Measurements from ENCODE around the gene PHACTR1. TPM values are rescaled to one million over a fixed set of nuclear protein-coding genes. Genes with fewer than 3 reads are reported as not detected.

The PHACTR1 gene
- total and polyA plus RNA-seq, 7 donors: 0.04 to 3.0 (median 0.85) TPM

GRCh38 chr6:13146442-13146841, 429.9 kb downstream of the PHACTR1 start:
- WGBS, 3 donors: 41 to 48% (median 43%) methylated on average over 3 of the region's 3 CpGs
- no peaks in the 10 kb centered on the region for H3K9me3 ChIP-seq
- no peak overlapping the region for H3K4me3 ChIP-seq
- H3K36me3 ChIP-seq (ENCODE audit: insufficient read depth in 1 of 2, low read depth in 1 of 2): no peaks in the 10 kb centered on the region
- TF ChIP-seq CTCF (IDR thresholded peaks at IDR 0.05): no peak
- no peak overlapping the region for H3K27ac ChIP-seq
- no peak for ATAC-seq
- no peaks in the 10 kb centered on the region for H3K4me1 ChIP-seq
- intact Hi-C loops (cut with DNase I): no loop called here
- DNase-seq: no peak
- no peaks in the 10 kb centered on the region for H3K27me3 ChIP-seq (ENCODE audit: insufficient read depth in 3 of 3, low read length in 2 of 3)

GRCh38 chr6:13147376-13147775, 430.8 kb downstream of the PHACTR1 start:
- Histone ChIP-seq H3K9me3 (no peaks in the 10 kb centered on the region), H3K27ac (no peak overlapping the region), H3K27me3 (ENCODE audit: insufficient read depth in 3 of 3, low read length in 2 of 3) (no peaks in the 10 kb centered on the region), H3K4me1 (no peaks in the 10 kb centered on the region), H3K4me3 (no peak overlapping the region), H3K36me3 (ENCODE audit: insufficient read depth in 1 of 2, low read depth in 1 of 2) (no peaks in the 10 kb centered on the region)
- no peak for TF ChIP-seq CTCF (IDR thresholded peaks at IDR 0.05)
- no peak for ATAC-seq
- WGBS, 3 donors: 25 to 36% (median 27%) methylated on average over 1 of the region's 1 CpG
- intact Hi-C loops (cut with DNase I): no loop called here
- no peak for DNase-seq

- 55 to 61% (median 61%) methylated on average over 2 of the region's 2 CpGs for WGBS, 3 donors
- DNase-seq (no peak), ATAC-seq (no peak)
- TF ChIP-seq CTCF (IDR thresholded peaks at IDR 0.05): no peak
- H3K4me3 ChIP-seq: no peak overlapping the region
- no peaks in the 10 kb centered on the region for H3K9me3 ChIP-seq
- H3K36me3 ChIP-seq (ENCODE audit: insufficient read depth in 1 of 2, low read depth in 1 of 2): no peaks in the 10 kb centered on the region
- intact Hi-C loops (cut with DNase I): no loop called here
- no peak overlapping the region for H3K27ac ChIP-seq
- H3K27me3 ChIP-seq (ENCODE audit: insufficient read depth in 3 of 3, low read length in 2 of 3): no peaks in the 10 kb centered on the region
- H3K4me1 ChIP-seq: no peaks in the 10 kb centered on the region
These were observed 431.2 kb downstream of the PHACTR1 start for GRCh38 chr6:13147782-13148181.

GRCh38 chr6:13152764-13153163, 436.2 kb downstream of the PHACTR1 start:
- DNase-seq (no peak), ATAC-seq (no peak)
- intact Hi-C loops (cut with DNase I): no loop called here
- no peak for TF ChIP-seq CTCF (IDR thresholded peaks at IDR 0.05)
- Histone ChIP-seq H3K4me1 (no peaks in the 10 kb centered on the region), H3K4me3 (no peak overlapping the region), H3K27me3 (ENCODE audit: insufficient read depth in 3 of 3, low read length in 2 of 3) (no peaks in the 10 kb centered on the region), H3K9me3 (no peaks in the 10 kb centered on the region), H3K36me3 (ENCODE audit: insufficient read depth in 1 of 2, low read depth in 1 of 2) (no peaks in the 10 kb centered on the region), H3K27ac (no peak overlapping the region)
- WGBS, 3 donors: 42 to 57% (median 45%) methylated on average over 4 of the region's 4 CpGs

- intact Hi-C loops (cut with DNase I): no loop called here
- no peak for TF ChIP-seq CTCF (IDR thresholded peaks at IDR 0.05)
- 85 to 91% (median 88%) methylated on average over 8 of the region's 8 CpGs for WGBS, 3 donors
- H3K4me1 ChIP-seq: no peaks in the 10 kb centered on the region
- H3K27me3 ChIP-seq (ENCODE audit: insufficient read depth in 3 of 3, low read length in 2 of 3): no peaks in the 10 kb centered on the region
- no peak overlapping the region for H3K4me3 ChIP-seq
- ATAC-seq (no peak), DNase-seq (no peak)
- H3K27ac ChIP-seq: no peak overlapping the region
- H3K36me3 ChIP-seq (ENCODE audit: insufficient read depth in 1 of 2, low read depth in 1 of 2): no peaks in the 10 kb centered on the region
- H3K9me3 ChIP-seq: no peaks in the 10 kb centered on the region
These were observed 439.8 kb downstream of the PHACTR1 start for GRCh38 chr6:13156381-13156780.
